Measurements from ENCODE around the gene GGNBP2.

GGNBP2 gene

DNA sequence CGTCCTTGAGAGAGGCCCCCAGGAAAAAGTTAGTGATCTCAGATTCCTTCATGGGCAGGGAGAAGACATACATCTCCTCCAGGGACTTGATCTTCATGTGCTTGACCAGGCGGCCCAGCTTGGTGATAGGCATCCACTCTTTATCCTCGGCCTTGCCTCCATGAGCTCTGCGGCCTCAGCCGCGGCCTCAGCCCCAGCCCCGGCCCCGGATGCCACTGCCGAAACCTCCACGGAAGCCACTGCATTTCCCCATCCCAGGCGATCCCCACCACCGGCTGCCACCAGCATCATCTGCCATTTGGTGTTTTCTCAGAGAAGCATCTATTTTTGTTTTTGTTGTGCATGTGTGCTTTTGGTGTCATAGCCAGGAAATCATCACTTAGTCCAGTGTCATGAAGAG is 30.3 kb downstream of the GGNBP2 start:
- no peak for DNase-seq

DNA sequence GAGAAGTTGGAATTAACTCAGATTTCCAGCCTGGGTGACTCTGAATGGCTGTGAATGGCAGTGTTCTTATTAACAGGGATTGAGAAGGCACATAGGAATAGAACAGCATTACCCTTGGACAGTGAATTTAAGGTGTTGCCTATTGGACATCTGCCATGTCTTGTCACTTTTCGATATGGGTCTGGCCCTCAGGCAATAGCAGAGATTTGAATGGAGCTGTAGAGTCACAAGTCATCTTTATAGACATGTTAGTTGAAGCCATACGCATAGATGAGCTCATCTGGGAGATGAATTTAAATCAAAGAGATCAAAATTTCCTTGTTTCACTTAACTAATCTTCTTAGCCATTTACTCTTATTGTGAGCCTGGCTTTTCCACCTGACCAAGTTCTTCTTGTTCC is 32.1 kb downstream of the GGNBP2 start:
- DNase-seq: no peak

GRCh38 chr17:36578671-36579070 is 34.0 kb downstream of the GGNBP2 start:
- no peak for DNase-seq

DNA sequence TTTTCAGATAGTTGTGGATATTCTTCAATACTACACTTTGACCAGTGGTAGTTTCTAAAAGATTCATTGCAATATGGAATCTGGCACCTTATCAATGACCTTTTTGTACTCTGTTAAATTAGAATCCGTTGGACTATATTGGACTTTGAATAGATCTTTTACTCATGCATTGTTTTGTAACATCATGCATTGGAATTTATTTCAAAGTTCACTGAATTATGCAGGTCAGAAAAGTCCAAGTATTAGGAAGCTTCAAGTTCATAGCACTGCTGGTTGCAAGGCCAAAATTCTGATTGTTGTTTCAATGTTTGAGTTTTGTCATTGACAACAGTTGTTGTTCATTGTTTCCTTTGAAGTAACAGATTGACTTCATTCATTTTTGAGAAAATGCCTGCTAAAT is 39.1 kb downstream of the GGNBP2 start:
- DNase-seq: no peak

- no peak for DNase-seq
Measured at GRCh38 chr17:36586138-36586537, 41.4 kb downstream of the GGNBP2 start.

DNA sequence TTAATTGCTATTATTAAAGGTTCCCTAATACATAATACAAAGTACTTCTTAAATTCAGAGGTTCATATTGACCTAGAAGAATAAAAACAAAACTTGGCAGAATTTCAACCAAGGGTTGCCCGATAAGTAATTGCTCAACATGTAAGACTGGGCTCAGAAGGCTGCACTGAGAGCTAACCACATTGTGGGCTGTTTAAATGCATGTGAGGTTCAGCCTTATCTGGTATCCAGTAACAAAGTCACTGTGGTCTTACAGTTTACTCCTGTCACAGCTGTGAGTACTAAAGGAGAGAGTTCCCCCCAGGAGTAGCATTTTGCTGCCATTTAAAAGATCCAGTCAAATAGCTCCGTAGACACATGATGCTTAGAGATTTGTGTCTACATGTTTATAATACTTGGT is 45.4 kb downstream of the GGNBP2 start:
- no peak for DNase-seq

GRCh38 chr17:36591434-36592315 is 47.0 kb downstream of the GGNBP2 start, which contains the start of gene DHRS11:
Gene DHRS11 (plus strand): TSS chr17:36591879. CDS start chr17:36592010, 131 bp downstream.
- peak; percentile 67 to 77 for DNase-seq

DNA sequence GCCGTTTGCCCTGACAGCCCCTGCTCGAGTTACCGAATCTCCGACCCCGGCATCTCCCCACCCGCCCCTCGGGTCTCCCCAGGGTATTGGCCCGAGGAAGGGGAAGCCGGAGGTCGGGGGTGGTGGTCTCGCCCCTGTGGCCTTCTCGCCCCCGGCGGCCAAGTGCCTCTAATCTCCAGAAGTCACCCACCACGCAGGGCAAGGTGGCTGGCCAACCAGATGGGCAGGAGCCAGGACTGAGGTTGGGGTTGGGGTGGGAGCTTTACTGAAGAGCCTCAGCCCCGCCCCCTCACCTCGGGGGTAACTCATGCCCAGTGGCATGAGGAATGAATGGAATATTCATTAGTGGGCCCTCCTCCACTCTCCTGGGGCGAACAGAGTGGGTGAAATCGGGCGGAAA is 47.6 kb downstream of the GGNBP2 start:
- DNase-seq: no peak

- no peak for DNase-seq
Measured at GRCh38 chr17:36592716-36593321, 48.1 kb downstream of the GGNBP2 start.

DNA sequence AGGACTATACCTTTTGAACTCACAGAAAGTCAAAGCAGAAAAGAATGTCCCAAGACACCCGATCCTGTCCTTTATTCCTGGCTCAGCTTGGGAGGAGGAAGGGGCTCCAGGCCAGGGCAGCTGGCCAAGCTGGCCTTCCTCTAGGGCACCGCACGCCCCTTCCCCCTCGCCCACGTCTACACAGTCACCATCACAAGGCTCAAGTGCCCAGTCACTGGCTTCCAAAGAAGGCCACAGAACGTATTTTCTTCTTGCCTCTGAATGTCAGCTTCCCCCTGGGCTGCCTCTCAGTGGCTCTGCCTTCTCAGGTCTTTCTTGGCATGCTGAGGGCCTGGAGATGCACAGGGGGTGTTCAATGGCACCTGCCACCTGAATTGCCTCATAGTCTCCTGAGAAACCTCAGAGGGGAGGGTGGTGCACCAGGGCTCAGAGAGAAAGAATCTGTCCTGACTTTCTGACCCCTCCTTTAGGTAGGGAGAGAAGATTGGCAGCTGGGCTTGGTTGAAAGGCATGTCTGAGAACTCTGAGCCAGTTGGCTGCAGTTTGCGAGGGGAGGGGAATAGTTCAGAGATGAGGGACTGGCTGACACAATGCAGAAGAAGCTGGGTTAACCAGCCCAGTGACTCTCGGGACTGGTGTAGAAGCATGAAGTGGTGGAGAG is 49.1 kb downstream of the GGNBP2 start:
- no peak for DNase-seq

DNA sequence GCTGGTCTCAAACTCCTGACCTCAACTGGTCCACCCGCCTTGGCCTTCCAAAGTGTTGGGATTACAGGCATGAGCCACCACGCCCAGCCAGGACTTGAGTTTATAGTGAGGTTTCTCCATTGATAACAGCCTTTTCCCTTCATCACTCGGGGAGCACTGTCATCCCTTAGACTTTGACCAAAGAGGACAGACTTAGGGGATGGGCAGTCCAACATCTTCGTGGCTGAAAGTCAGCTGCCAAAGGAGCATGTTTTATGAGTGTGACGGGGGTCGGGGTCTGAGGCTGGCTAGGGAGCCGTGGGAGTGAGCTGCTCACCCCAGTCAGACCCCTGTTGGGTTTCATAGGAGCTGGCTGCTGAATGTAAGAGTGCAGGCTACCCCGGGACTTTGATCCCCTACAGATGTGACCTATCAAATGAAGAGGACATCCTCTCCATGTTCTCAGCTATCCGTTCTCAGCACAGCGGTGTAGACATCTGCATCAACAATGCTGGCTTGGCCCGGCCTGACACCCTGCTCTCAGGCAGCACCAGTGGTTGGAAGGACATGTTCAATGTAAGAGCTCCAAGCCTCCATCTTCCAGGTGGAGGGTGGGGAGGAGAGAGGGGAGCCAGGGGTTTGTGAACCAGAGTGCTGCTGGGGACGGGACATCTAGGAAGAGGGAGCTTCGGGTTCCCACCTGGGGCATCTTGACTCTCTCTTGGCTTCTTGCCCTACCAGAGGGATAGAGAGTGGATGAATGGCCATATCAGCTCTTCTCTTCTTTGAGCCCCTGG is 50.1 kb downstream of the GGNBP2 start:
- DNase-seq: no peak

DNA sequence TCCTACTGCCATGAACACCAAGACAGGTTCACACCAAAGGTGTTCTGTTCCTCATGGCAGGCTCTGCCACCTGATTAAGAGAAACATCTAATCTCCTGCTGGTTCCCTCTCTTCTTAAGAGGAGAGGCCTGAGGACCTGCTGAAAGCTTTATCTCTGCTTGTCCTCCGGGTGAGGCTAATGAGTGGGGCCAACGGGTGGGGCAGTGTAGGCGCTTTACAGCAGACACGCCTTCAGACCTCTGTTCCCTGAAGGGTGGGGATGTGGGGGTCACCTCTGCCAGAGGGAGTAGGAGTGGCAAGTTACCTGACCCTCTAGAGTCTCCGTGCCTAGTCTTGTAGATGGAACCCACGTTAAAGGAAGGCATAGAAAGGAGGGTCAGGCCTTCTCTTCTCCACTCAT is 52.5 kb downstream of the GGNBP2 start:
- DNase-seq: no peak

GRCh38 chr17:36597866-36598777 is 53.4 kb downstream of the GGNBP2 start:
- no peak for DNase-seq

GRCh38 chr17:36598951-36599401 is 54.3 kb downstream of the GGNBP2 start:
- DNase-seq: no peak

GRCh38 chr17:36599546-36600250 is 55.0 kb downstream of the GGNBP2 start:
- DNase-seq: no peak

GRCh38 chr17:36600465-36600864 is 55.7 kb downstream of the GGNBP2 start:
- no peak for DNase-seq

DNA sequence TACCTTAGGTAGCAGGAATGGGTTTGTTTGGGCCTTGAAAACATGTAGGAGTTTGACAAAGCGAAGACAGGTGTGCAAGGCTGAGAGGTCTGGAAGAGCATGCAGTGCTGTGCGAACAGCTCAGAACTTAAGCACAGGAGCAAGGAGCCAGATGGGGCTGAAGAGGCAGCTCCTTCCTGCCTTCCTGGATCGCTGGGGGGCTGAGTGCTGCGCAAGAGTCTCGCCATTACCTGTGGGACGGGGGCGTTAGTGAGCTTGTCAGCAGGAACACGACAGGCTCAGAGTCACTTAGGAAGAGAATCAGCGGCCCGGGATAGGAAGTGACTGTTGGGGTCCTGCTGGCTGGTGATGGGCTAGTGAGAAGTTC is 56.2 kb downstream of the GGNBP2 start:
- no peak for DNase-seq

- peak; percentile 91 to 92 for DNase-seq
Measured at GRCh38 chr17:36601303-36602029, 56.7 kb downstream of the GGNBP2 start, which contains the start of gene MRM1. Gene MRM1 (plus strand): TSS chr17:36601583. CDS start chr17:36601811, 228 bp downstream.

GRCh38 chr17:36602030-36602748 is 57.5 kb downstream of the GGNBP2 start:
- no peak for DNase-seq

All from CD4-positive, alpha-beta T cell treated with Interleukin-4 for 1 hour (primary cell).